Muscle of leg (tissue), 16 donors: Measurements from ENCODE around the gene CALB2. TPM values are rescaled to one million over a fixed set of nuclear protein-coding genes. Genes with fewer than 3 reads are reported as not detected.
"Not testable (repeated sequence)": the region's sequence is repeated elsewhere in the genome, so short reads cannot be mapped to it uniquely, and the experiment has no call there.

Source experiments
- DNase-seq: peaks from one replicate; pipeline ENCODE4 v3.0.0; 2013
- H3K27ac ChIP-seq: one replicate; pipeline ENCODE4 v1.5.1; 2013; ENCODE audit warnings: mild to moderate bottlenecking, low read length, control low read depth
- H3K27me3 ChIP-seq: one replicate; pipeline ENCODE4 v1.6.1; 2013; ENCODE audit warnings: low read length; ENCODE audit not compliant: control insufficient read depth, insufficient read depth
- H3K36me3 ChIP-seq: one replicate; pipeline ENCODE4 v1.6.1; 2013; ENCODE audit warnings: low read length; ENCODE audit not compliant: control insufficient read depth, insufficient read depth
- H3K4me1 ChIP-seq: one replicate; pipeline ENCODE4 v1.6.1; 2013; ENCODE audit warnings: low read length; ENCODE audit not compliant: control insufficient read depth, insufficient read depth
- H3K4me3 ChIP-seq: one replicate; pipeline ENCODE4 v1.5.1; 2013; ENCODE audit warnings: low read length, control low read depth
- H3K9me3 ChIP-seq: replicated peaks from 2 replicates; pipeline ENCODE4 v1.6.1; 2013; ENCODE audit warnings: low read depth, low read length; ENCODE audit not compliant: control insufficient read depth
- WGBS: methylation state at CpG from one replicate; pipeline ENCODE4 v1.1.5; 2013; ENCODE audit warnings: missing lambda C conversion rate; ENCODE audit not compliant: insufficient coverage; 5-methylcytosine and 5-hydroxymethylcytosine counted together
- long read RNA-seq, 11 donors: transcript quantifications; one replicate each; lab custom pipeline, GENCODE V29; 2026
- polyA plus RNA-seq, 8 donors: library from polyadenylated mRNA; unstranded; fragments of 120-200 nt; gene quantifications; one replicate each; pipeline versions ENCODE4 v1.2.1 to v1.2.3, GENCODE V29; 2013; ENCODE audit warnings: inconsistent platforms in 1 of 8, low replicate concordance in 1 of 8; ENCODE audit not compliant: insufficient read length in 8 of 8, insufficient read depth in 1 of 8
- total RNA-seq: library from RNA; stranded (reverse); fragments of 120-200 nt; gene quantifications from one replicate; pipeline ENCODE4 v1.2.4, GENCODE V29; 2013

Gene CALB2, protein sequence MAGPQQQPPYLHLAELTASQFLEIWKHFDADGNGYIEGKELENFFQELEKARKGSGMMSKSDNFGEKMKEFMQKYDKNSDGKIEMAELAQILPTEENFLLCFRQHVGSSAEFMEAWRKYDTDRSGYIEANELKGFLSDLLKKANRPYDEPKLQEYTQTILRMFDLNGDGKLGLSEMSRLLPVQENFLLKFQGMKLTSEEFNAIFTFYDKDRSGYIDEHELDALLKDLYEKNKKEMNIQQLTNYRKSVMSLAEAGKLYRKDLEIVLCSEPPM
- 0.18 TPM for total RNA-seq
- 1 to 10 TPM in 1 of 8 donors, under 1 TPM in 7; 0.16 to 1.3 (median 0.59) TPM for polyA plus RNA-seq
- long read RNA-seq, donor 1 = 0 reads
- long read RNA-seq, donor 2, partial matches to known transcripts = 0 of 1 reads
- long read RNA-seq, donor 2, other reads (novel, unspliced or antisense) = 0 of 1 reads
- long read RNA-seq, donor 3 = 0 reads
- long read RNA-seq, donor 4 = 0 reads
- long read RNA-seq, donor 5 = 0 reads
- long read RNA-seq, donor 6 = 0 reads
- long read RNA-seq, donor 7 = 0 reads
- long read RNA-seq, donor 8, partial matches to known transcripts = 0 of 1 reads
- long read RNA-seq, donor 8, other reads (novel, unspliced or antisense) = 0 of 1 reads
- long read RNA-seq, donor 9 = 0 reads
- long read RNA-seq, donor 10 = 0 reads
- long read RNA-seq, donor 11 = 0 reads

DNA sequence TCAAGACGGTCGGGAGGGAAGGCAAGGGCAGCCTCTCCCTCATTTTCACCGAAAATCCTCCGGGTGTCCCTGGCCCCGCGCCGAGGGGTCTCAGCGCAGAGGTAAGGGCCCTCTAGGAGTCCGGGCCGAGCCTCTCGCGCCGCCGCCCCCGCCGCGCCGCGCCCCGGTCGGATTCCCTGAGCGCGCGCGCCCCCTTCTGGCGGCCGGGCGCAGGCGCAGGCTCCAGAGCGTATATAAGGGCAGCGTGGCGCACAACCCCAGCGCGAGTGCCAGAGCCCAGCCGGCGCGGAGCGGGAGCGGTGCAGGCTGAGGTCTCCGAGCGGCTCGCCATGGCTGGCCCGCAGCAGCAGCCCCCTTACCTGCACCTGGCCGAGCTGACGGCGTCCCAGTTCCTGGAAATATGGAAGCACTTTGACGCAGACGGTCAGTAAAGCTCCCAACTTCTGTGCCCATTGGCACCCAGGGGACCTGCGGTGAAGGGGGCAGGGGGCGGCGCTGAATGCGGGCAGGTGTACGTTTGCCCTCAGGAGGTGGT, at the start of gene CALB2:
TSS of gene CALB2 (plus strand) at position 260 of the 535 bp plus-strand sequence. CDS start at position 330, 70 bp downstream.
- H3K27me3 ChIP-seq = peaks cover 37% of the 10 kb centered on the region
- peak; percentile 61 for DNase-seq
- WGBS = under 1% methylated on average over 44 of the region's 53 CpGs
- no peak within 1 kb of the TSS for H3K27ac ChIP-seq
- H3K36me3 ChIP-seq = no peaks in the 10 kb centered on the region
- H3K4me1 ChIP-seq = peaks cover 13% of the 10 kb centered on the region
- H3K4me3 ChIP-seq = no peak within 1 kb of the TSS
- no peaks in the 10 kb centered on the region for H3K9me3 ChIP-seq

DNA sequence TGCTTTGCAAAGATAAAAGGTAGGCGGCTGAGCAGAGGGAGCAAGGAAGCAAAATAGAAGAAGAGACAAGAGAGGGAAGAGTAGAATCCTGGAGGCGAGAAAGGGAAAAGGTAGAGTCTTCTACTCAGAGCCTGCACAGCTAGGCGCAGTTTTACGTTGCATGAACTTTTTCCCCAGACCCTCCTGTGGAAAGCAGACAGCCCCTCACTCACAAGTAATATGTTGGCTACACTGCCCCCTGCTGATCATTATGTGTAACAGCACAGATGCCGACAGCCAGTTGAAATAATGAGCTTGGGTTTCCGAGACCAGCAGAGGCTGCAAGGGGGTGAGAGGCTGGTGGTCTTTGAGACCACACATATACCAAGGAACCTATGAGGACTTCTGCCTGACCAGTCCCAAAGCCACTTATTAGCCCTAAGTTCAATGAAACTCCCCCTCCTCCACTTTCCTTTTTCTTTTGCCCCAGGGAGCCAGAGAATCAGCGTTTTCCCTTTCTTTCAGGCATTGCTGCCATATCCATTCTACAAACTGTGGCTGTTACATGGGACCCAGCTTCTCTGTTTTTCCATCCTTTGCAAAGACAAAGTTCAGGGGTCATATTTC, 46.9 kb upstream of the CALB2 start:
- no peaks in the 10 kb centered on the region for H3K4me1 ChIP-seq
- WGBS = 30% methylated on average over 4 of the region's 7 CpGs
- H3K9me3 ChIP-seq = no peaks in the 10 kb centered on the region
- no peak overlapping the region for H3K4me3 ChIP-seq
- H3K27me3 ChIP-seq = peaks cover 6% of the 10 kb centered on the region
- peak; percentile 34 for DNase-seq
- H3K36me3 ChIP-seq = no peaks in the 10 kb centered on the region
- H3K27ac ChIP-seq = no peak overlapping the region

DNA sequence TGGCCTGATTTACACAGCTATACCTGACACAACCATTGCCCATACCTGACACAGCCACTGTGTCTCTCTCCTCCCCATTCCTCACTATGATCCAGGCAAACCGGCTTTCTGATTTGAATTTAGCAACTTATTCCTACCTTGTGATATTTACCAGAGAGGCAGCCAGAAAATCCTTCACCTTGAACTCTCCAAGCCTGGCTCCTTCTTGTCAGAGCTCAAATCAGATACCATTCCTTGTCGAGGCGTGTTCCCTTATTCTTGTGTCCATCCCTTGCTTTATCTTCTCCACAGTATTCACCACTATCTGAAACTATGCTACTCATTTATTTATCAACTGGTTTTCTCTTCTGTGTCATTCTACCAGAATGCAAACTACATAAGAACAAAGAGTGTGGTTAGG, 44.9 kb upstream of the CALB2 start:
- DNase-seq, H3K4me1 ChIP-seq, H3K36me3 ChIP-seq, H3K4me3 ChIP-seq, H3K9me3 ChIP-seq, H3K27ac ChIP-seq, H3K27me3 ChIP-seq: not testable (repeated sequence)
- WGBS = 74% methylated on average over 3 of the region's 3 CpGs

DNA sequence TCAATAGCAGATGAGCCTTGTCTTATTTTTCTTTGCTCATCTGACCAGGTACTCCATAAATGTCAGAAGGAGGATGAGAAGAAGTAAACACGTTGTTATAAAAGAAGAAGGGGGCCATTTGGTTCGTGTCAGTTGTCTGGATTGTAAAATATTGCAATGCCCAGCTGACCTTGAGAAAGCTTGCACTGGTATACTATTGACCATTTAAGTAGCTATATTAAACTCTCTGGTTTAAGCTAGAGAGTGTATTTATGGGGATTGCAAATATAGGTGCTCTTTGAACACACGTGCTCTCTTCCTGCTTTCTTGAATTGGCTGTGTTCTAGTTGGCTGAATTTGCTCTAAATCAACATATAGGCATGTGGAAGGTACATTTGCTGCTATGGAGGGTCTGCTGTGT, 43.3 kb upstream of the CALB2 start:
- WGBS = 0% methylated on average over 1 of the region's 3 CpGs
- H3K27me3 ChIP-seq = peaks cover 5% of the 10 kb centered on the region
- H3K4me3 ChIP-seq = no peak overlapping the region
- no peaks in the 10 kb centered on the region for H3K36me3 ChIP-seq
- no peaks in the 10 kb centered on the region for H3K9me3 ChIP-seq
- no peak overlapping the region for H3K27ac ChIP-seq
- no peak for DNase-seq
- no peaks in the 10 kb centered on the region for H3K4me1 ChIP-seq

DNA sequence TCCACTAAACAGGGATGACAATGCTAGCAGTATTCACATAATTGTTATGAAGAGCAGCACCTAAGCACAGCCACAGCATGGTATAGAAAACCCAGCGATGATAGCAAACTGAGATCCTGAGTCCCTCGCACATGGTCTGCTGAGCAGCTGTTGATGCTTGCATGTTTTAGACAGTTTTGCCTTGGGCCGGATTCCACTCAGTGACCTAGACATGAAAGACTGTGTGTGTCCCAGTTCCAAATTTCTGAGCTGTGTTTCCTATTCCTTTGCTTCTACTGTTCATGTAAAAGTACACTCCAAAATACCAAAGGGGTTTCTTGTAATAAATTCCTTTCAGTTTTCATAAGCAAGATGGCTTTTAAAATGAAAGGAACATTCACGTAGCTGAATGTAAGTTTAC, 38.5 kb upstream of the CALB2 start:
- Histone ChIP-seq H3K27me3 (no peaks in the 10 kb centered on the region), H3K9me3 (no peaks in the 10 kb centered on the region), H3K27ac (no peak overlapping the region), H3K36me3 (no peaks in the 10 kb centered on the region), H3K4me1 (no peaks in the 10 kb centered on the region), H3K4me3 (no peak overlapping the region)
- DNase-seq = no peak
- WGBS = 61% methylated on average over 2 of the region's 4 CpGs

DNA sequence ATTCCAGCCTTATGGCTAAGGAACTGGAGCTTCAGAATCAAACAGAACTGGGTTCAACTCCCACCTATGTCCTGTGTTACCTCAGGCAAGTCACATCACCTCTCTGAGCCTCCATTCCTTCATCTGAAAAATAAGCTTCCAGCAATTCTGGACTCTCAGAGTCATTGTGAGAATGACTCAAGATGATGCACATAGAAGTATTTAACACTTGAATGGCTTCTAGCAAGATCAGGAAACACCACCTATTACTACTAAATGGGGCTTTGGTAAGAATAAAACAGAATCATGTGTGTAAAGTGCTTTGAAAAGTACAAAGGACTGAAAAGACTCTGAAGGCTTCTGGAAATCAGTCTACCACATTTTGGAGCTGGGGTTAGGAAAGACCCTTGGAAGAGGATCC, 30.8 kb upstream of the CALB2 start:
- no peak overlapping the region for H3K27ac ChIP-seq
- no peaks in the 10 kb centered on the region for H3K27me3 ChIP-seq
- no peaks in the 10 kb centered on the region for H3K4me1 ChIP-seq
- no peaks in the 10 kb centered on the region for H3K36me3 ChIP-seq
- H3K4me3 ChIP-seq = no peak overlapping the region
- DNase-seq = no peak
- H3K9me3 ChIP-seq = no peaks in the 10 kb centered on the region

DNA sequence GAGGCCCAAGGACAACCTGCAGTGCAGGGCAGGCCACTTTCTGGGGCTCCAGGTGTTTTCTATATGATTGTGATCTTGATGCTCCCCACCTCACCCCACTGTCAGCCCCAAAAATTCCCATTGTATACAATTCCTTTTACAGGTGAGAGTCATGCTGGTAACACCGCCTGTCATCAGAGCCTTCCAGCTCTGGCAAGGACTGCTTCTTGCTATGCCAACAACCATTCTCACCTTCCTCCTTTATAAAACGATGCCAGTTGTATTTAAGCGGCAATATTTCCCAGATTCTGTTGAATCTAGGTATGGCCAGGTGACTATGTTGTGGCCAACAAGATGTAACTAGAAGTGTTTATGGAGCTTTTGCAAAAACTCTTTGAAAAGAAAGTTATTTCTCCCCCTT, 30.4 kb upstream of the CALB2 start:
- Histone ChIP-seq H3K27ac (no peak overlapping the region), H3K9me3 (no peaks in the 10 kb centered on the region), H3K4me1 (no peaks in the 10 kb centered on the region), H3K27me3 (no peaks in the 10 kb centered on the region), H3K36me3 (no peaks in the 10 kb centered on the region), H3K4me3 (no peak overlapping the region)
- DNase-seq = no peak
- 86% methylated on average over 1 of the region's 3 CpGs for WGBS

DNA sequence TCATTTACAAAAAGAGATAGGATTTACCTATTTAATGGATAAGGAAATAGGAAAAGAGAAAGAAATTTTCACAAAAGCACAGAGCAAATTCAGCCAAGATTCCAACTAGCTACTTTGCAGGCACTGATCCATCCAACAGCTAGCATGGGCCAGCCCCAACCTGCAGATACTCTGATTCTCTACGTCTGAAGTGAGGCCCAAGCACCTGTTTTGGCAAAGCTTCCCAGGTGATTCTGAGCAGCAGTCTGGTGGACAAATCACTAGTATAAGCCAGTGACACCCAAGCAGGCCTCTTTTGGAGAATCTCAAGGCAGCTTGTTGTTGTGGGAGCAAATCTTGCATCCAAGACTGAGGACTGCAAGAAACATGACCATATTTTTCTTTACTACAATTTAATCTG, 20.9 kb upstream of the CALB2 start:
- no peak overlapping the region for H3K27ac ChIP-seq
- DNase-seq = no peak
- H3K27me3 ChIP-seq = no peaks in the 10 kb centered on the region
- H3K4me1 ChIP-seq = no peaks in the 10 kb centered on the region
- H3K9me3 ChIP-seq = no peaks in the 10 kb centered on the region
- H3K36me3 ChIP-seq = no peaks in the 10 kb centered on the region
- WGBS = 60% methylated on average over 1 of the region's 1 CpG
- H3K4me3 ChIP-seq = no peak overlapping the region

DNA sequence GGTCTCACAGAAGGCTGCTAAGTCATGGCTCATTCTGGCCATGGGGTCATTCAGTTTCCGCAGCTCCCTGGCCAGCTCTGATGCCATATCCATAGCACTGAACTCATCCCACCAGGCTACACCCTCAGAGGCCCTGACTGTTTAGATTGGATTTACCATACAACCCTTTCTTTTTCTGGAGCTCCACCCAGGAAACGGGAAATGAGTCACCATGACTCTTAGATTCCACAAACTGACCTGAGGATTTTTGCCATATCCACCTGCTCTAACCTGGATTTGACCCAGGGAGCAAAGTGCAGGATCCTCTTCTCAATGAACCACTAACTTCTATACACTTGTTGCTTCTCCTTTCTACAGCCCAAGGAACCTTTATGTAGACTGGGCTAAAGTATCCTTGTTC, 20.3 kb upstream of the CALB2 start:
- H3K27ac ChIP-seq = no peak overlapping the region
- H3K36me3 ChIP-seq = no peaks in the 10 kb centered on the region
- no peaks in the 10 kb centered on the region for H3K4me1 ChIP-seq
- DNase-seq = no peak
- 77% methylated on average over 2 of the region's 2 CpGs for WGBS
- H3K27me3 ChIP-seq = no peaks in the 10 kb centered on the region
- no peaks in the 10 kb centered on the region for H3K9me3 ChIP-seq
- H3K4me3 ChIP-seq = no peak overlapping the region

DNA sequence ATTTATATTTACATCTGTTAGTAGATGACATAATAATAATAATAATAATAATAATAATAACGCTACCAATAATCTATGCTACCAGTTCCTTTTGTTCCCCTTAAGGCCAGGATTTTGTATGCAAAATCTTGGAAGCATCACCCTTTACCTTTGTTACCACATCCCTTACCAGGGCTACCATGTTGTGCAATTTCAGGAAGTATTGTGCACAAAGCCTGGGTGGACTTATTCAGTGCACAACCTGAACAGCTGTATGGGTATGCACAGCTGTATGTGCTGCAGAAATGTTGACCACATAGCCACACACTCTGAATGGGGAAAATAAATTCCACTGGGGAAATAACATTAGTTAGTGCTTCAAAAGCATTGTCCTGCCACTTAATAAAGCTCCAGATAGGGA, 19.9 kb upstream of the CALB2 start:
- no peaks in the 10 kb centered on the region for H3K27me3 ChIP-seq
- no peak overlapping the region for H3K4me3 ChIP-seq
- no peak for DNase-seq
- no peaks in the 10 kb centered on the region for H3K4me1 ChIP-seq
- H3K27ac ChIP-seq = no peak overlapping the region
- no peaks in the 10 kb centered on the region for H3K36me3 ChIP-seq
- H3K9me3 ChIP-seq = no peaks in the 10 kb centered on the region
- WGBS = no CpG with 5 or more reads among the region's 1 CpG
